ENCODE data around the gene BRD9.
"Not testable (repeated sequence)": the region's sequence is repeated elsewhere in the genome, so short reads cannot be mapped to it uniquely, and the experiment has no call there.

Gene BRD9

DNA sequence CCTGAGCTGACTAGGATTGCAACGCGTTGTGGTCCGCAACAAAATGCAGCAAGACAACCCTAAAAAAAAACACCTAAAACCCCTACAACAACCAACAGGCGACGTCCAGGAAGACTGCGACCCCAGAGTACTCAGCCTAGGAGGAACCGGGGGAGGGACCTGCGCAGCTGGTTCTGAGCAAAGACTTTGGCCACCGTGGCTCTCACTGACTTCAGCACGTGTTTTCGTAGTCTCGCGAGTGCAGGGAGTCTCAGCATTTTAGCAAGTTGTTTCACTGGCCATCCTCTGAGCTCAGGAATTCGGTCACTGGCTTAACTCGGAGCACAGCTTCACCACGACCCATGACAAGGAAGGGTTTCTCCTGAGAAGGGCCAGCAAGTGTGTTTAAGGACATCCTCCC is 33.2 kb downstream of the BRD9 start:
- no peak overlapping the region for H3K4me3 ChIP-seq (ENCODE audit: low read depth, low read length)
- TF ChIP-seq, protein P1, sequence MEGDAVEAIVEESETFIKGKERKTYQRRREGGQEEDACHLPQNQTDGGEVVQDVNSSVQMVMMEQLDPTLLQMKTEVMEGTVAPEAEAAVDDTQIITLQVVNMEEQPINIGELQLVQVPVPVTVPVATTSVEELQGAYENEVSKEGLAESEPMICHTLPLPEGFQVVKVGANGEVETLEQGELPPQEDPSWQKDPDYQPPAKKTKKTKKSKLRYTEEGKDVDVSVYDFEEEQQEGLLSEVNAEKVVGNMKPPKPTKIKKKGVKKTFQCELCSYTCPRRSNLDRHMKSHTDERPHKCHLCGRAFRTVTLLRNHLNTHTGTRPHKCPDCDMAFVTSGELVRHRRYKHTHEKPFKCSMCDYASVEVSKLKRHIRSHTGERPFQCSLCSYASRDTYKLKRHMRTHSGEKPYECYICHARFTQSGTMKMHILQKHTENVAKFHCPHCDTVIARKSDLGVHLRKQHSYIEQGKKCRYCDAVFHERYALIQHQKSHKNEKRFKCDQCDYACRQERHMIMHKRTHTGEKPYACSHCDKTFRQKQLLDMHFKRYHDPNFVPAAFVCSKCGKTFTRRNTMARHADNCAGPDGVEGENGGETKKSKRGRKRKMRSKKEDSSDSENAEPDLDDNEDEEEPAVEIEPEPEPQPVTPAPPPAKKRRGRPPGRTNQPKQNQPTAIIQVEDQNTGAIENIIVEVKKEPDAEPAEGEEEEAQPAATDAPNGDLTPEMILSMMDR (IDR thresholded peaks at IDR 0.05; ENCODE audit: borderline replicate concordance, insufficient read depth, low read depth, low read length), result no peak

DNA sequence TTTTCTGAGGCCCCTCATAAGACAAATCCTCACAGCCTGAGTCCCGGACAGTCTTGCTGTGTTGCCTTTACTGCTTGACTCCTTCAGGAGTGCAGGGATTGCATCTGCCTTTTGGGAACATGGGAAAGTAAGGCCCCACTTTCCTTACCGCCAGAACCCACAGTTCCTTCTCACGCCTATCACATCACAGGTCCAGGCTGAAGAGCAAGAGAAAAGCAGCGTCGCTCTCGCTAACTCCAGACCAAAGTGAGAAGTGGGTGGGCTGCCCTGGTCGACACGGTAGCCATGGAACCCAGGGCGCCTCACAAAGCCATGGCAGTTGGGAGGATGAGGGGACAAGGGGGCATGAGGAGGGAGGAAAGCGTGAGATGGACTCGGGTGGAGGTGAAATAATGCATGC is 33.9 kb downstream of the BRD9 start:
- TF ChIP-seq, protein P1 (IDR thresholded peaks at IDR 0.05; ENCODE audit: borderline replicate concordance, insufficient read depth, low read depth, low read length), result no peak

DNA sequence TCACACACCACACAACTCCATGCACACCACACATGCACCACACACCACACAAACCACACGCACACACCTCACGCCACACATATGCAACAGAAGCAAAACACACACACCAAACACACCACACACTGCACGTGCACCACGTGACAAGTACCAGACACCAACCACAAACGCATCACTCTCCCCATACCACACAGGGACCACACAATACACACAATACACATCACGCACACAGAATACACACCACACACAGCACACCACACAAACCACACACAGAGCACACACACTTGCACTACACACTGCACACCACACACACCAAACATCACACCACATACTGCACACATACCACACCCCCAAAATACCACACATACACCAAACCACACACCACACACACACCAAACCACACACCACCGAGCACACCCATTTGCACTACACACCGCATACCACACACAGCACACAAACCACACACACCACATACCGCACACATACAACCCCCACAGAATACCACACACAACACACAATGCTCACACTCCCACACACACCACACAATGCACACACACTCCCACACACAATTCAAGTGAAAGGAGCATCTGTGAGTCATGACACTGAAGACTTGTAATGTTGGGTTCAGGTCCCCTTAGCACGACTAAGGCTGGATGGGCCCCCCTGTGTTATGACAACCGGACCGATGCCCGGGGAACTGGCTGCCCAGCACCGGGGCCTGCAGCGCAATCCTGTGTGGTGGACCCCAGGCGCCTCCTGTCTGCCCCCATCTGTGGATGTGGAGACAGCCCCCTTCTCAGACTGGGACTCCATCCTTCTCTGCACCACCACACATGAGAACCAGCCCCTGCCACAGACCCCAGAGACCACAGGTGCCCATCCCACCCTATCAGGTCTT is 35.8 kb downstream of the BRD9 start:
- H3K4me3 ChIP-seq (ENCODE audit: low read depth, low read length), result no peak overlapping the region
- TF ChIP-seq, protein P1 (IDR thresholded peaks at IDR 0.05; ENCODE audit: borderline replicate concordance, insufficient read depth, low read depth, low read length), result no peak

More for the DNA sequence above, 33.9 kb downstream of the BRD9 start:
- no peak overlapping the region for H3K4me3 ChIP-seq (ENCODE audit: low read depth, low read length)

DNA sequence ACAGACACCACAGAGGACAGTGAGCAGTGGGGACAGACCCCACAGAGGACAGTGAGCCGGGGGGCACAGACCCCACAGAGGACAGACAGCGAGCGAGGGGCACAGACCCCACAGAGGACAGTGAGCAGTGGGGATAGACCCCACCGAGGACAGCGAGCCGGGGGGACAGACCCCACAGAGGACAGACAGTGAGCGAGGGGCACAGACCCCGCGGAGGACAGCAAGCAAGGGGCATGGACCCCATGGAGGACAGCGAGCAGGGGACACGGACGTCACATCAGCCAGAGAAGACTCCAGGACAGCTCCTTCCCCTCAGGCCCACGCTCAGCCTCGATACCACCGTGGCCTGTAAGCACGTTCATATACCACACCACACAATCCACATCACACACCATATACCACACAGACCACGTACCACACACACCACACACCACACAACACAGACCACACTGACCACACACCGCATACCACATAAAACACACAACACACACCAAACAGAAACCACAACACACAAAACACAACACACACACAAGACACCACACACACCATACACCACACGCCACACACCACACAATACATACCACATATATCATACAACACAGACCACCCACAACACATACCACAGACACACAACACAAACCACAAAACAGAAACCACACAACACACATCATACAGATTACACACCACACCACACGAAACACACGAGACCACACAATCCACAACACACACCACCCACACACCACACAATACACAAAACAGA is 36.6 kb downstream of the BRD9 start:
- TF ChIP-seq, protein P1 (IDR thresholded peaks at IDR 0.05; ENCODE audit: borderline replicate concordance, insufficient read depth, low read depth, low read length), result no peak
- H3K4me3 ChIP-seq (ENCODE audit: low read depth, low read length), result no peak overlapping the region

DNA sequence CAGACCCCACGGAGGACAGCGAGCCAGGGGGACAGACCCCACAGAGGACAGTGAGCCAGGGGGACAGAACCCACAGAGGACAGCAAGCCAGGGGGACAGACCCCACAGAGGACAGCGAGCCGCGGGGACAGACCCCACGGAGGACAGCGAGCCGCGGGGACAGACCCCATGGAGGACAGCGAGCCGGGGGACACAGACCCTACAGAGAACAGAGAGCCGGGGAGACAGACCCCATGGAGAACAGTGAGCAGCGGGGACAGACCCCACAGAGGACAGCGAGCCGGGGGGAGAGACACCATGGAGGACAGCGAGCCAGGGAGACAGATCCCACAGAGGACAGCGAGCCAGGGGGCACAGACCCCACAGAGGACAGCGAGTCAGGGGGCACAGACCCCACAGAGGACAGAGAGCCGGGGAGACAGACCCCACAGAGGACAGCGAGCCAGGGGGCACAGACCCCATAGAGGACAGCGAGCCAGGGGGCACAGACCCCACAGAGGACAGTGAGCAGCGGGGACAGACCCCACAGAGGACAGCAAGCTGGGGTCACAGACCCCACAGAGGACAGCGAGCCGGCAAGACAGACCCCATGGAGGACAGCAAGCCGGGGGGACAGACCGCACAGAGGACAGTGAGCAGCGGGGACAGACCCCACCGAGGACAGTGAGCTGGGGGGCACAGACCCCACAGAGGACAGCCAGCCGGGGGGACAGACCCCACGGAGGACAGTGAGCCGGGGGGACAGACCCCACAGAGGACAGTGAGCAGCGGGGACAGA is 37.4 kb downstream of the BRD9 start:
- H3K4me3 ChIP-seq (ENCODE audit: low read depth, low read length), result no peak overlapping the region
- TF ChIP-seq, protein P1 (IDR thresholded peaks at IDR 0.05; ENCODE audit: borderline replicate concordance, insufficient read depth, low read depth, low read length), result no peak

DNA sequence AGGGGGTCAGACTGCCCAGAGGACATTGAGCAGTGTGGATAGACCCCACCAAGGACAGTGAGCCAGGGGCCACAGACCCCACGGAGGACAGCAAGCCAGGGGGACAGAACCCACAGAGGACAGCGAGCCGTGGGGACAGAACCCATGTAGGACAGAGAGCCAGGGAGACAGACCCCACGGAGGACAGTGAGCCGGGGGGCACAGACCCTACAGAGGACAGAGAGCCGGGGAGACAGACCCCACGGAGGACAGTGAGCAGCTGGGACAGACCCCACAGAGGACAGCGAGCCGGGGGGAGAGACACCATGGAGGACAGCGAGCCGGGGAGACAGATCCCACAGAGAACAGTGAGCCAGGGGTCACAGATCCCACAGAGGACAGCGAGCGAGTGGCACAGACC is 38.4 kb downstream of the BRD9 start:
- TF ChIP-seq, protein P1 (IDR thresholded peaks at IDR 0.05; ENCODE audit: borderline replicate concordance, insufficient read depth, low read depth, low read length), result no peak

DNA sequence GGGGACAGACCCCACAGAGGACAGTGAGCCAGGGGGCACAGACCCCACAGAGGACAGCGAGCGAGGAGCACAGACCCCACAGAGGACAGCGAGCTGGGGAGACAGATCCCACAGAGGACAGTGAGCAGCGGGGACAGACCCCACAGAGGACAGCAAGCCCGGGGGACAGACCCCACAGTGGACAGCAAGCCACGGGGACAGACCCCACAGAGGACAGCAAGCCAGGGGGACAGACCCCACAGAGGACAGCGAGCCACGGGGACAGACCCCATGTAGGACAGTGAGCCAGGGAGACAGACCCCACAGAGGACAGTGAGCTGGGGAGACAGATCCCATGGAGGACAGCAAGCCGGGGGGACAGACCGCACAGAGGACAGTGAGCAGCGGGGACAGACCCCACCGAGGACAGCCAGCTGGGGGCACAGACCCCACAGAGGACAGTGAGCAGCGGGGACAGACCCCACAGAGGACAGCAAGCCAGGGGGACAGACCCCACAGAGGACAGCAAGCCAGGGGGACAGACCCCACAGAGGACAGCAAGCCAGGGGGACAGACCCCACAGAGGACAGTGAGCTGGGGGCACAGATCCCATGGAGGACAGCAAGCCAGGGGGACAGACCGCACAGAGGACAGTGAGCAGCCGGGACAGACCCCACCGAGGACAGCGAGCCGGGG is 39.0 kb downstream of the BRD9 start:
- not testable (repeated sequence) for H3K4me3 ChIP-seq (ENCODE audit: low read depth, low read length)

More for the DNA sequence above, 38.4 kb downstream of the BRD9 start:
- H3K4me3 ChIP-seq (ENCODE audit: low read depth, low read length), result no peak overlapping the region

Measured in GM12875 (cell line).